ENCODE results near the gene TUSC2. TPM values are rescaled to one million over a fixed set of nuclear protein-coding genes. Genes with fewer than 3 reads are reported as not detected.
A peak's percentile ranks its signal among the peaks of the same experiment; 100 is the strongest.

TUSC2 gene
- total and polyA plus RNA-seq, 2 of the 13 experiments (the other 11 are each of a cell fraction or from before 2014, with no cell fraction given) = 36.7 to 39.1 TPM

DNA sequence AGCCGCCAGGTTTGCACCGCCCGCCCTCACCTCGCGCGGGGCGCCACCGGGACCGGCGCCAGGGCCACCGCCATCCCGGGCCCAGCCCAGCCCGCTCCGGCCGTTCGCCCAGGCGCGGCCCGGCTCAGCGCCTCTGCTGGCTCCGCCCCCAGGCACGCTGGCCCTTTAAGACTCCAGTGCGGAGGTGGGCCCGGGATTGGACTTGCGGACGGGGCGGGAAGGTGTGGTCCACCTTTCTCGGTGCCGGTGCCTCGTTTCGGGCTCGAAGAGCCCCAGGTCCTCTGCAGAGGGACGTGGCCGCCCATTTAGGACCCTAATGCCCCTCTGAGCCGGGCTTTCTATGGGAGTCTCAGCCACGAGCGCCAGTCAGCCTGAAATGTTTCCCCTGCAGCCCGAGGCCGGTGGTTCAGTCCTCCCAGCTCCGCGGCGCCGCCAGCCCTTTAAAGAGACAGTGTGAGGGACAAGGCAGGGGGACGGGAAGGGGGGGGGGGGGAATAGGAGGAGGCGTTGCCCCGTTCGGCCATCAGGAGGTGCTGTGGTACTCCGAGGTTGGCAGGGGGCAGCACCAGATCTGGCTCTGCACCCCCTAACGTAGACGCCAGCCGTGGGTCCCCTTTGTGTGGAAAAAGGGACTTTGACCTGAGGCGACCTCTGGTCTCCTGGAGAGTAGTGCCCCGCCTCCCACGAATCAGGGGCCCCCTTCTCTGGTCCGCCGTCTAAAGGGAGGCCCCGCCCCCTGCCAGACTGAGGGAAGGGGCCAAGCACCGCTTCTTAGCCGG lies 6.5 kb downstream of the TUSC2 start (continued):
- TF ChIP-seq ZNF232 (CRISPR knock-in tag; IDR thresholded peaks at IDR 0.05; ENCODE audit: borderline replicate concordance) = peak; percentile 26; the same call in 1 of the 2 replicates
- TF ChIP-seq, protein P1, sequence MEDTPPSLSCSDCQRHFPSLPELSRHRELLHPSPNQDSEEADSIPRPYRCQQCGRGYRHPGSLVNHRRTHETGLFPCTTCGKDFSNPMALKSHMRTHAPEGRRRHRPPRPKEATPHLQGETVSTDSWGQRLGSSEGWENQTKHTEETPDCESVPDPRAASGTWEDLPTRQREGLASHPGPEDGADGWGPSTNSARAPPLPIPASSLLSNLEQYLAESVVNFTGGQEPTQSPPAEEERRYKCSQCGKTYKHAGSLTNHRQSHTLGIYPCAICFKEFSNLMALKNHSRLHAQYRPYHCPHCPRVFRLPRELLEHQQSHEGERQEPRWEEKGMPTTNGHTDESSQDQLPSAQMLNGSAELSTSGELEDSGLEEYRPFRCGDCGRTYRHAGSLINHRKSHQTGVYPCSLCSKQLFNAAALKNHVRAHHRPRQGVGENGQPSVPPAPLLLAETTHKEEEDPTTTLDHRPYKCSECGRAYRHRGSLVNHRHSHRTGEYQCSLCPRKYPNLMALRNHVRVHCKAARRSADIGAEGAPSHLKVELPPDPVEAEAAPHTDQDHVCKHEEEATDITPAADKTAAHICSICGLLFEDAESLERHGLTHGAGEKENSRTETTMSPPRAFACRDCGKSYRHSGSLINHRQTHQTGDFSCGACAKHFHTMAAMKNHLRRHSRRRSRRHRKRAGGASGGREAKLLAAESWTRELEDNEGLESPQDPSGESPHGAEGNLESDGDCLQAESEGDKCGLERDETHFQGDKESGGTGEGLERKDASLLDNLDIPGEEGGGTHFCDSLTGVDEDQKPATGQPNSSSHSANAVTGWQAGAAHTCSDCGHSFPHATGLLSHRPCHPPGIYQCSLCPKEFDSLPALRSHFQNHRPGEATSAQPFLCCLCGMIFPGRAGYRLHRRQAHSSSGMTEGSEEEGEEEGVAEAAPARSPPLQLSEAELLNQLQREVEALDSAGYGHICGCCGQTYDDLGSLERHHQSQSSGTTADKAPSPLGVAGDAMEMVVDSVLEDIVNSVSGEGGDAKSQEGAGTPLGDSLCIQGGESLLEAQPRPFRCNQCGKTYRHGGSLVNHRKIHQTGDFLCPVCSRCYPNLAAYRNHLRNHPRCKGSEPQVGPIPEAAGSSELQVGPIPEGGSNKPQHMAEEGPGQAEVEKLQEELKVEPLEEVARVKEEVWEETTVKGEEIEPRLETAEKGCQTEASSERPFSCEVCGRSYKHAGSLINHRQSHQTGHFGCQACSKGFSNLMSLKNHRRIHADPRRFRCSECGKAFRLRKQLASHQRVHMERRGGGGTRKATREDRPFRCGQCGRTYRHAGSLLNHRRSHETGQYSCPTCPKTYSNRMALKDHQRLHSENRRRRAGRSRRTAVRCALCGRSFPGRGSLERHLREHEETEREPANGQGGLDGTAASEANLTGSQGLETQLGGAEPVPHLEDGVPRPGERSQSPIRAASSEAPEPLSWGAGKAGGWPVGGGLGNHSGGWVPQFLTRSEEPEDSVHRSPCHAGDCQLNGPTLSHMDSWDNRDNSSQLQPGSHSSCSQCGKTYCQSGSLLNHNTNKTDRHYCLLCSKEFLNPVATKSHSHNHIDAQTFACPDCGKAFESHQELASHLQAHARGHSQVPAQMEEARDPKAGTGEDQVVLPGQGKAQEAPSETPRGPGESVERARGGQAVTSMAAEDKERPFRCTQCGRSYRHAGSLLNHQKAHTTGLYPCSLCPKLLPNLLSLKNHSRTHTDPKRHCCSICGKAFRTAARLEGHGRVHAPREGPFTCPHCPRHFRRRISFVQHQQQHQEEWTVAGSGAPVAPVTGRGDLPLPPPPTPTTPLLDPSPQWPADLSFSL (CRISPR knock-in tag; IDR thresholded peaks at IDR 0.05) = no peak
- TF ChIP-seq CEBPB (IDR thresholded peaks at IDR 0.05; ENCODE audit: borderline replicate concordance, low read depth, low read length) = no peak
- TF ChIP-seq ZNF569 (CRISPR knock-in tag; IDR thresholded peaks at IDR 0.05; ENCODE audit: borderline replicate concordance) = no peak
- no peak for TF ChIP-seq NFIB (CRISPR knock-in tag; IDR thresholded peaks at IDR 0.05; ENCODE audit: borderline replicate concordance)
- no peak for TF ChIP-seq ZNF44 (CRISPR knock-in tag; IDR thresholded peaks at IDR 0.05)
- TF ChIP-seq MED1 (CRISPR knock-in tag; IDR thresholded peaks at IDR 0.05) = peak; percentile 66
- peak; percentile 39; the same call in 1 of the 2 replicates for TF ChIP-seq DMAP1 (CRISPR knock-in tag; IDR thresholded peaks at IDR 0.05)
- TF ChIP-seq AHR (CRISPR knock-in tag; IDR thresholded peaks at IDR 0.05) = no peak
- no peak for TF ChIP-seq ATF1 (CRISPR knock-in tag; IDR thresholded peaks at IDR 0.05)
- peak; percentile 79 for TF ChIP-seq GFI1 (CRISPR knock-in tag; IDR thresholded peaks at IDR 0.05; ENCODE audit: borderline replicate concordance)
- no peak; the same call in 1 of the 2 replicates for TF ChIP-seq TARDBP (CRISPR knock-in tag; IDR thresholded peaks at IDR 0.05)
- no peak for TF ChIP-seq ZNF496 (CRISPR knock-in tag; IDR thresholded peaks at IDR 0.05; ENCODE audit: insufficient replicate concordance)
- TF ChIP-seq KDM4B (CRISPR knock-in tag; IDR thresholded peaks at IDR 0.05) = 0 out of 2 replicates have a peak, but pooled peaks have one; percentile 12
- TF ChIP-seq ISL2 (CRISPR knock-in tag; IDR thresholded peaks at IDR 0.05) = peak; percentile 62; the same call in 1 of the 2 replicates
- TF ChIP-seq ZBTB8A (CRISPR knock-in tag; IDR thresholded peaks at IDR 0.05; ENCODE audit: borderline replicate concordance, low read depth) = no peak
- TF ChIP-seq KLF9 (CRISPR knock-in tag; IDR thresholded peaks at IDR 0.05; ENCODE audit: low read depth) = no peak
- TF ChIP-seq BORCS8-MEF2B (CRISPR knock-in tag; IDR thresholded peaks at IDR 0.05) = no peak
- no peak for TF ChIP-seq ZBTB38 (CRISPR knock-in tag; IDR thresholded peaks at IDR 0.05)
- TF ChIP-seq HES4 (CRISPR knock-in tag; IDR thresholded peaks at IDR 0.05; ENCODE audit: borderline replicate concordance) = 0 out of 2 replicates have a peak, but pooled peaks have one; percentile 44
- peak; percentile 61 for TF ChIP-seq ZMYM3 (CRISPR knock-in tag; IDR thresholded peaks at IDR 0.05)
- TF ChIP-seq DNMT1 (CRISPR knock-in tag; IDR thresholded peaks at IDR 0.05) = no peak
- TF ChIP-seq NPAS2 (CRISPR knock-in tag; IDR thresholded peaks at IDR 0.05; ENCODE audit: borderline replicate concordance) = no peak
- peak; percentile 16; the same call in 1 of the 2 replicates for TF ChIP-seq NFKBIZ (CRISPR knock-in tag; IDR thresholded peaks at IDR 0.05)
- peak; percentile 77 for TF ChIP-seq PHF21A (CRISPR knock-in tag; IDR thresholded peaks at IDR 0.05)
- TF ChIP-seq ZFP36L2 (CRISPR knock-in tag; IDR thresholded peaks at IDR 0.05) = no peak
- TF ChIP-seq ZZZ3 (CRISPR knock-in tag; IDR thresholded peaks at IDR 0.05; ENCODE audit: borderline replicate concordance) = no peak

Measured in HepG2 (cell line).